Stimulated activated naive B cell treated with anti-CD40 and anti-IgM and Interleukin-4, amounts not matched to agents 10 μg/mL and 1 μg/mL and 100 μg/mL, for 72 hours (primary cell): ENCODE results near the gene FSD1.
A peak's percentile ranks its signal among the peaks of the same experiment; 100 is the strongest.

Source experiments
- ATAC-seq, 2 donors: fragments of 150-1000 bp; cut with Tn5 transposase; replicated peaks; 2 replicates each; pipeline ENCODE4 v1.10.0; 2021; ENCODE audit warnings: moderate library complexity in 1 of 2
- DNase-seq: peaks from one replicate; pipeline ENCODE4 v3.0.0; 2021
- H3K27ac Mint-ChIP-seq: one replicate; pipeline ENCODE4 v1.8.0; 2022; ENCODE audit warnings: mild to moderate bottlenecking, mixed read lengths
- H3K27me3 Mint-ChIP-seq, 2 donors: one replicate each; pipeline ENCODE4 v1.8.0; 2022; ENCODE audit warnings: mixed read lengths in 2 of 2
- H3K36me3 Mint-ChIP-seq, 2 donors: one replicate each; pipeline ENCODE4 v1.8.0; 2022; ENCODE audit warnings: mixed read lengths in 2 of 2, mild to moderate bottlenecking in 1 of 2
- H3K4me1 Mint-ChIP-seq, 2 donors: one replicate each; pipeline ENCODE4 v1.8.0; 2022; ENCODE audit warnings: mixed read lengths in 2 of 2, mild to moderate bottlenecking in 1 of 2
- H3K4me3 Mint-ChIP-seq, 2 donors: one replicate each; pipeline ENCODE4 v1.8.0; 2022; ENCODE audit warnings: mild to moderate bottlenecking in 2 of 2, mixed read lengths in 2 of 2, moderate library complexity in 1 of 2
- H3K9me3 Mint-ChIP-seq, 2 donors: one replicate each; pipeline ENCODE4 v1.8.0; 2022; ENCODE audit warnings: mixed read lengths in 2 of 2, mild to moderate bottlenecking in 1 of 2

Gene FSD1

GRCh38 chr19:4363571-4364304 lies 59.3 kb downstream of the FSD1 start:
- H3K27ac Mint-ChIP-seq = peak overlapping the region; percentile 83
- peaks cover 21 to 28% of the 10 kb centered on the region in 2 donors for H3K4me1 Mint-ChIP-seq
- no peak for DNase-seq
- H3K27me3 Mint-ChIP-seq = no peaks in the 10 kb centered on the region
- no peak overlapping the region for H3K4me3 Mint-ChIP-seq
- H3K9me3 Mint-ChIP-seq = no peaks in the 10 kb centered on the region
- ATAC-seq = no peak
- peaks cover 30 to 55% of the 10 kb centered on the region in 2 donors for H3K36me3 Mint-ChIP-seq

GRCh38 chr19:4365341-4365740 lies 60.9 kb downstream of the FSD1 start:
- Mint-ChIP-seq H3K4me3 (no peak overlapping the region), H3K27me3 (no peaks in the 10 kb centered on the region), H3K9me3 (no peaks in the 10 kb centered on the region), H3K27ac (no peak overlapping the region), H3K4me1 (peaks cover 27 to 41% of the 10 kb centered on the region in 2 donors), H3K36me3 (peaks cover 29 to 53% of the 10 kb centered on the region in 2 donors)
- DNase-seq = no peak
- no peak for ATAC-seq

GRCh38 chr19:4365791-4366665 lies 61.6 kb downstream of the FSD1 start:
- peaks cover 27 to 49% of the 10 kb centered on the region in 2 donors for H3K36me3 Mint-ChIP-seq
- ATAC-seq (no peak), DNase-seq (no peak)
- peak overlapping the region in 1 of 2 donors; percentile 19 for H3K4me3 Mint-ChIP-seq
- H3K4me1 Mint-ChIP-seq = peaks cover 33 to 41% of the 10 kb centered on the region in 2 donors
- H3K9me3 Mint-ChIP-seq = no peaks in the 10 kb centered on the region
- no peaks in the 10 kb centered on the region for H3K27me3 Mint-ChIP-seq
- peak overlapping the region; percentile 87 for H3K27ac Mint-ChIP-seq

- ATAC-seq (no peak), DNase-seq (no peak)
- H3K4me3 Mint-ChIP-seq = no peak overlapping the region
- no peaks in the 10 kb centered on the region for H3K27me3 Mint-ChIP-seq
- peaks cover 30 to 53% of the 10 kb centered on the region in 2 donors for H3K36me3 Mint-ChIP-seq
- H3K4me1 Mint-ChIP-seq = peaks cover 37 to 48% of the 10 kb centered on the region in 2 donors
- no peaks in the 10 kb centered on the region for H3K9me3 Mint-ChIP-seq
- peak overlapping the region; percentile 95 for H3K27ac Mint-ChIP-seq
These were observed 62.4 kb downstream of the FSD1 start for GRCh38 chr19:4366666-4367335.

- Mint-ChIP-seq H3K4me3 (peak overlapping the region; percentile 21 to 57), H3K27ac (peak overlapping the region; percentile 95), H3K27me3 (no peaks in the 10 kb centered on the region), H3K9me3 (no peaks in the 10 kb centered on the region), H3K4me1 (peaks cover 40 to 53% of the 10 kb centered on the region in 2 donors), H3K36me3 (peaks cover 31 to 53% of the 10 kb centered on the region in 2 donors)
- DNase-seq (no peak), ATAC-seq (no peak)
These were observed 62.9 kb downstream of the FSD1 start for GRCh38 chr19:4367336-4367723.

- peak overlapping the region; percentile 95 for H3K27ac Mint-ChIP-seq
- no peak for ATAC-seq
These were observed 63.4 kb downstream of the FSD1 start for GRCh38 chr19:4367781-4368127.

GRCh38 chr19:4368128-4368820 lies 63.9 kb downstream of the FSD1 start:
- Mint-ChIP-seq H3K27ac (peak overlapping the region; percentile 95), H3K9me3 (no peaks in the 10 kb centered on the region), H3K4me1 (peaks cover 47 to 62% of the 10 kb centered on the region in 2 donors), H3K36me3 (peaks cover 37 to 51% of the 10 kb centered on the region in 2 donors), H3K27me3 (no peaks in the 10 kb centered on the region), H3K4me3 (peak overlapping the region; percentile 82 to 87)
- DNase-seq (no peak), ATAC-seq (no peak)

More at GRCh38 chr19:4367781-4368127, 63.4 kb downstream of the FSD1 start:
- Mint-ChIP-seq H3K4me3 (peak overlapping the region; percentile 56 to 57), H3K27me3 (no peaks in the 10 kb centered on the region), H3K4me1 (peaks cover 45 to 57% of the 10 kb centered on the region in 2 donors), H3K36me3 (peaks cover 35 to 53% of the 10 kb centered on the region in 2 donors), H3K9me3 (no peaks in the 10 kb centered on the region)
- DNase-seq = no peak

- peaks cover 38 to 51% of the 10 kb centered on the region in 2 donors for H3K36me3 Mint-ChIP-seq
- peak; percentile 89 for DNase-seq
- ATAC-seq = peak; percentile 82 to 83
These were observed 64.9 kb downstream of the FSD1 start for GRCh38 chr19:4369109-4369887.

GRCh38 chr19:4369888-4370260 lies 65.5 kb downstream of the FSD1 start:
- peaks cover 38 to 50% of the 10 kb centered on the region in 2 donors for H3K36me3 Mint-ChIP-seq

More at GRCh38 chr19:4369109-4369887, 64.9 kb downstream of the FSD1 start:
- H3K9me3 Mint-ChIP-seq = no peaks in the 10 kb centered on the region
- H3K27me3 Mint-ChIP-seq = no peaks in the 10 kb centered on the region
- peak overlapping the region; percentile 95 for H3K27ac Mint-ChIP-seq
- peak overlapping the region; percentile 82 to 87 for H3K4me3 Mint-ChIP-seq
- H3K4me1 Mint-ChIP-seq = peaks cover 53 to 72% of the 10 kb centered on the region in 2 donors

GRCh38 chr19:4370418-4371041 lies 66.1 kb downstream of the FSD1 start:
- DNase-seq (no peak), ATAC-seq (no peak)
- H3K9me3 Mint-ChIP-seq = no peaks in the 10 kb centered on the region
- peak overlapping the region; percentile 95 for H3K27ac Mint-ChIP-seq
- peaks cover 60 to 85% of the 10 kb centered on the region in 2 donors for H3K4me1 Mint-ChIP-seq
- H3K36me3 Mint-ChIP-seq = peaks cover 38 to 48% of the 10 kb centered on the region in 2 donors
- no peaks in the 10 kb centered on the region for H3K27me3 Mint-ChIP-seq
- peak overlapping the region; percentile 46 to 87 for H3K4me3 Mint-ChIP-seq

More at GRCh38 chr19:4369888-4370260, 65.5 kb downstream of the FSD1 start:
- DNase-seq = peak; percentile 66
- peak; percentile 64 to 72 for ATAC-seq
- Mint-ChIP-seq H3K4me1 (peaks cover 55 to 78% of the 10 kb centered on the region in 2 donors), H3K9me3 (no peaks in the 10 kb centered on the region), H3K4me3 (peak overlapping the region; percentile 82 to 87), H3K27me3 (no peaks in the 10 kb centered on the region), H3K27ac (peak overlapping the region; percentile 95)

- no peaks in the 10 kb centered on the region for H3K9me3 Mint-ChIP-seq
- ATAC-seq (no peak), DNase-seq (no peak)
- H3K4me1 Mint-ChIP-seq = peaks cover 69 to 95% of the 10 kb centered on the region in 2 donors
- H3K36me3 Mint-ChIP-seq = peaks cover 42 to 43% of the 10 kb centered on the region in 2 donors
- H3K4me3 Mint-ChIP-seq = peak overlapping the region; percentile 50 to 87
- no peaks in the 10 kb centered on the region for H3K27me3 Mint-ChIP-seq
- H3K27ac Mint-ChIP-seq = peak overlapping the region; percentile 95
These were observed 67.1 kb downstream of the FSD1 start for GRCh38 chr19:4371247-4372164.
